ENCODE results near the gene LMX1B.
"Not testable (repeated sequence)": the region's sequence is repeated elsewhere in the genome, so short reads cannot be mapped to it uniquely, and the experiment has no call there.

- TF ChIP-seq CTCF (IDR thresholded peaks at IDR 0.05); ZFX (IDR thresholded peaks at IDR 0.05; ENCODE audit: borderline replicate concordance): not testable (repeated sequence)
Measured at GRCh38 chr9:126725485-126725884, 111.8 kb downstream of the LMX1B start.
